WTC11 (cell line): ENCODE measurements around the gene SMIM26. TPM values are rescaled to one million over a fixed set of nuclear protein-coding genes. Genes with fewer than 3 reads are reported as not detected.

ENCODE experiments used
- ATAC-seq: fragments of 200-7000 bp; cut with Tn5 transposase; 2 replicates; pipeline ENCODE4 v1.10.0; 2021; ENCODE audit warnings: mild to moderate bottlenecking, moderate library complexity
- CTCF ChIA-PET: fragments of 300-600 bp; sonication (Branson Sonifier 250); formaldehyde crosslinking; loops from one replicate; lab custom pipeline; 2021; ENCODE audit warnings: antibody characterized with exemption; lab: Charles Lee
- POLR2A ChIA-PET: fragments of 350-600 bp; sonication (Branson Sonifier 250); formaldehyde crosslinking; loops from one replicate; lab custom pipeline; 2021; ENCODE audit warnings: antibody characterized with exemption; lab: Charles Lee
- DNase-seq: peaks from one replicate; pipeline ENCODE4 v3.0.0; 2021; ENCODE audit warnings: low spot score
- H3K27ac Mint-ChIP-seq: 2 replicates; pipeline ENCODE4 v1.8.0; 2021; ENCODE audit warnings: mixed read lengths
- H3K27me3 Mint-ChIP-seq: 2 replicates; pipeline ENCODE4 v1.8.0; 2021; ENCODE audit warnings: low read depth, mild to moderate bottlenecking, moderate library complexity, mixed read lengths
- H3K36me3 Mint-ChIP-seq: 2 replicates; pipeline ENCODE4 v1.8.0; 2021; ENCODE audit warnings: mixed read lengths
- H3K4me1 Mint-ChIP-seq: 2 replicates; pipeline ENCODE4 v1.8.0; 2022; ENCODE audit warnings: mixed read lengths
- H3K4me3 Mint-ChIP-seq: 2 replicates; pipeline ENCODE4 v1.8.0; 2021; ENCODE audit warnings: mild to moderate bottlenecking, moderate library complexity, mixed read lengths
- H3K9me3 Mint-ChIP-seq: 2 replicates; pipeline ENCODE4 v1.8.0; 2021; ENCODE audit warnings: mixed read lengths
- ATF1 ChIP-seq: sonication (generic); formaldehyde crosslinking; IDR thresholded peaks from 2 replicates; pipeline ENCODE4 v1.8.1; 2023; ENCODE audit warnings: mild to moderate bottlenecking, moderate library complexity, missing genetic modification reagents
- CBFB ChIP-seq: sonication (generic); formaldehyde crosslinking; IDR thresholded peaks from 2 replicates; pipeline ENCODE4 v1.8.1; 2022; ENCODE audit warnings: mild to moderate bottlenecking, low read depth, missing genetic modification reagents
- CREB1 ChIP-seq: sonication (generic); formaldehyde crosslinking; IDR thresholded peaks from 2 replicates; pipeline ENCODE4 v1.8.0; 2023; ENCODE audit warnings: mild to moderate bottlenecking, missing genetic modification reagents
- CREM ChIP-seq: sonication (generic); formaldehyde crosslinking; IDR thresholded peaks from 2 replicates; pipeline ENCODE4 v1.8.1; 2022; ENCODE audit warnings: mild to moderate bottlenecking, missing genetic modification reagents, moderate library complexity
- EMX1 ChIP-seq: fragments of 250-450 bp; sonication (Bioruptor Pico); IDR thresholded peaks from 2 replicates; pipeline ENCODE4 v1.8.0; 2021; ENCODE audit warnings: mild to moderate bottlenecking
- ETV6 ChIP-seq: sonication (generic); formaldehyde crosslinking; IDR thresholded peaks from 2 replicates; pipeline ENCODE4 v1.8.1; 2022; ENCODE audit warnings: mild to moderate bottlenecking, missing genetic modification reagents
- FOXJ3 ChIP-seq: sonication (generic); formaldehyde crosslinking; IDR thresholded peaks from 2 replicates; pipeline ENCODE4 v1.9.0; 2021; ENCODE audit warnings: missing genetic modification reagents, mild to moderate bottlenecking, borderline replicate concordance
- FOXP1 ChIP-seq: sonication (generic); formaldehyde crosslinking; IDR thresholded peaks from 2 replicates; pipeline ENCODE4 v1.8.0; 2022; ENCODE audit warnings: missing genetic modification reagents, mild to moderate bottlenecking, moderate library complexity, borderline replicate concordance
- GABPB1 ChIP-seq: sonication (generic); formaldehyde crosslinking; IDR thresholded peaks from 2 replicates; pipeline ENCODE4 v1.8.1; 2023; ENCODE audit warnings: mild to moderate bottlenecking, missing genetic modification reagents
- GRHL2 ChIP-seq: fragments of 250-450 bp; sonication (Bioruptor Pico); IDR thresholded peaks from 2 replicates; pipeline ENCODE4 v1.8.0; 2022; ENCODE audit warnings: mild to moderate bottlenecking, moderate library complexity; ENCODE audit not compliant: insufficient replicate concordance, severe bottlenecking
- HMGA2 ChIP-seq: fragments of 250-450 bp; sonication (Bioruptor Pico); IDR thresholded peaks from 2 replicates; pipeline ENCODE4 v1.4.0; 2021; ENCODE audit warnings: mild to moderate bottlenecking, moderate library complexity
- IRF2 ChIP-seq: sonication (generic); formaldehyde crosslinking; IDR thresholded peaks from 2 replicates; pipeline ENCODE4 v1.8.0; 2022; ENCODE audit warnings: low read depth, missing genetic modification reagents, borderline replicate concordance
- MYBL2 ChIP-seq: sonication (generic); formaldehyde crosslinking; IDR thresholded peaks from 2 replicates; pipeline ENCODE4 v1.8.1; 2023; ENCODE audit warnings: mild to moderate bottlenecking, moderate library complexity, missing genetic modification reagents
- NFYB ChIP-seq: sonication (generic); formaldehyde crosslinking; conservative IDR thresholded peaks from 2 replicates; pipeline ENCODE4 v1.8.0; 2022; ENCODE audit warnings: low read depth, missing genetic modification reagents
- NR1H2 ChIP-seq: sonication (generic); formaldehyde crosslinking; IDR thresholded peaks from 2 replicates; pipeline ENCODE4 v1.9.0; 2021; ENCODE audit warnings: mild to moderate bottlenecking, moderate library complexity, missing genetic modification reagents
- NR3C1 ChIP-seq: sonication (generic); formaldehyde crosslinking; conservative IDR thresholded peaks from 2 replicates; pipeline ENCODE4 v1.8.1; 2023; ENCODE audit warnings: low read depth, mild to moderate bottlenecking, missing genetic modification reagents
- SOX15 ChIP-seq: fragments of 250-450 bp; sonication (Bioruptor Pico); IDR thresholded peaks from 2 replicates; pipeline ENCODE4 v1.9.0; 2021; ENCODE audit warnings: mild to moderate bottlenecking
- SP1 ChIP-seq: sonication (generic); formaldehyde crosslinking; conservative IDR thresholded peaks from 2 replicates; pipeline ENCODE4 v1.8.1; 2022; ENCODE audit warnings: missing genetic modification reagents
- TEAD1 ChIP-seq: sonication (generic); formaldehyde crosslinking; IDR thresholded peaks from 2 replicates; pipeline ENCODE4 v1.8.0; 2022; ENCODE audit warnings: mild to moderate bottlenecking, missing genetic modification reagents
- ZBTB21 ChIP-seq: sonication (generic); formaldehyde crosslinking; IDR thresholded peaks from 2 replicates; pipeline ENCODE4 v1.8.1; 2023; ENCODE audit warnings: mild to moderate bottlenecking, missing genetic modification reagents, borderline replicate concordance
- ZNF396 ChIP-seq: fragments of 250-450 bp; sonication (Bioruptor Pico); IDR thresholded peaks from 2 replicates; pipeline ENCODE4 v1.8.0; 2021; ENCODE audit warnings: mild to moderate bottlenecking, moderate library complexity, borderline replicate concordance
- total RNA-seq: library from RNA; stranded (reverse); gene quantifications from 3 replicates; pipeline ENCODE4 v1.2.3, GENCODE V29; 2021
- TF ChIP-seq, protein P1 (sequence below): sonication (generic); formaldehyde crosslinking; IDR thresholded peaks from 2 replicates; pipeline ENCODE4 v1.8.1; 2022; ENCODE audit warnings: low read depth, missing genetic modification reagents, borderline replicate concordance
- TF ChIP-seq, protein P2 (sequence below): sonication (generic); formaldehyde crosslinking; IDR thresholded peaks from 2 replicates; pipeline ENCODE4 v1.8.1; 2022; ENCODE audit warnings: low read depth, mild to moderate bottlenecking, moderate library complexity, missing genetic modification reagents, borderline replicate concordance
- TF ChIP-seq, protein P3 (sequence below): sonication (generic); formaldehyde crosslinking; IDR thresholded peaks from 2 replicates; pipeline ENCODE4 v1.8.1; 2022; ENCODE audit warnings: mild to moderate bottlenecking, missing genetic modification reagents, moderate library complexity, borderline replicate concordance
- TF ChIP-seq, protein P4 (sequence below): sonication (generic); formaldehyde crosslinking; IDR thresholded peaks from 2 replicates; pipeline ENCODE4 v1.8.1; 2023; ENCODE audit warnings: mild to moderate bottlenecking, missing genetic modification reagents, moderate library complexity
- TF ChIP-seq, protein P5 (sequence below): sonication (generic); formaldehyde crosslinking; IDR thresholded peaks from 2 replicates; pipeline ENCODE4 v1.8.0; 2022; ENCODE audit warnings: missing genetic modification reagents
- TF ChIP-seq, protein P6 (sequence below): fragments of 250-450 bp; sonication (Bioruptor Pico); IDR thresholded peaks from 2 replicates; pipeline ENCODE4 v1.9.0; 2021; ENCODE audit warnings: mild to moderate bottlenecking
- TF ChIP-seq, protein P7 (sequence below): sonication (generic); formaldehyde crosslinking; conservative IDR thresholded peaks from 2 replicates; pipeline ENCODE4 v1.8.1; 2022; ENCODE audit warnings: mild to moderate bottlenecking, missing genetic modification reagents

The SMIM26 gene
- total RNA-seq, 1 experiment from 2014 or later = 71.9 TPM

DNA sequence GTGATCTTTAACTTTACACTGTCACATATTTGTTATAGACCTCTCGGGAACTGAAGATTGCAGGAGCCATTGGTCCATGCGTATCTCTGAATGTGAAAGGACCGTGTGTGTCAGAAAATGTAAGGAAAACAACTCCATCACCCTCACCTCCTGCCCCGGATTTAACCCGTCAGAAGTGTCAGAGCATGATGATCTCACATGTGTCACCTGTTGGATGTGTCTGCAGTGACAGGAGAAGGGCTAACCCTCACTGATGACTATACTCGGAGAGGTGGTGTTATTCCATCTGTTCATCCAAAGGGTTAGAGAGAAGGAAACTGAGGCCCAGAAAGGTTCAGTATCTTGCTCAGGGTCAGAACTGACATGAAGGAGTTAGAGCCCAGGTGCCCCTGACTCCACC, 34.6 kb upstream of the SMIM26 start:
- no peaks in the 10 kb centered on the region for H3K9me3 Mint-ChIP-seq
- H3K27ac Mint-ChIP-seq = no peak overlapping the region
- no peak overlapping the region for H3K4me3 Mint-ChIP-seq
- TF ChIP-seq IRF2 (no peak), NR1H2 (CRISPR knock-in tag) (no peak), MYBL2 (CRISPR knock-in tag) (no peak), FOXP1 (CRISPR knock-in tag) (no peak), GRHL2 (CRISPR knock-in tag) (no peak), CREM (CRISPR knock-in tag) (no peak), ZBTB21 (CRISPR knock-in tag) (no peak), NFYB (no peak), HMGA2 (CRISPR knock-in tag) (no peak), TEAD1 (no peak)
- TF ChIP-seq, protein P1, sequence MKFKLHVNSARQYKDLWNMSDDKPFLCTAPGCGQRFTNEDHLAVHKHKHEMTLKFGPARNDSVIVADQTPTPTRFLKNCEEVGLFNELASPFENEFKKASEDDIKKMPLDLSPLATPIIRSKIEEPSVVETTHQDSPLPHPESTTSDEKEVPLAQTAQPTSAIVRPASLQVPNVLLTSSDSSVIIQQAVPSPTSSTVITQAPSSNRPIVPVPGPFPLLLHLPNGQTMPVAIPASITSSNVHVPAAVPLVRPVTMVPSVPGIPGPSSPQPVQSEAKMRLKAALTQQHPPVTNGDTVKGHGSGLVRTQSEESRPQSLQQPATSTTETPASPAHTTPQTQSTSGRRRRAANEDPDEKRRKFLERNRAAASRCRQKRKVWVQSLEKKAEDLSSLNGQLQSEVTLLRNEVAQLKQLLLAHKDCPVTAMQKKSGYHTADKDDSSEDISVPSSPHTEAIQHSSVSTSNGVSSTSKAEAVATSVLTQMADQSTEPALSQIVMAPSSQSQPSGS = no peak
- TF ChIP-seq, protein P2, sequence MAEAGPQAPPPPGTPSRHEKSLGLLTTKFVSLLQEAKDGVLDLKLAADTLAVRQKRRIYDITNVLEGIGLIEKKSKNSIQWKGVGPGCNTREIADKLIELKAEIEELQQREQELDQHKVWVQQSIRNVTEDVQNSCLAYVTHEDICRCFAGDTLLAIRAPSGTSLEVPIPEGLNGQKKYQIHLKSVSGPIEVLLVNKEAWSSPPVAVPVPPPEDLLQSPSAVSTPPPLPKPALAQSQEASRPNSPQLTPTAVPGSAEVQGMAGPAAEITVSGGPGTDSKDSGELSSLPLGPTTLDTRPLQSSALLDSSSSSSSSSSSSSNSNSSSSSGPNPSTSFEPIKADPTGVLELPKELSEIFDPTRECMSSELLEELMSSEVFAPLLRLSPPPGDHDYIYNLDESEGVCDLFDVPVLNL = no peak
- TF ChIP-seq, protein P3, sequence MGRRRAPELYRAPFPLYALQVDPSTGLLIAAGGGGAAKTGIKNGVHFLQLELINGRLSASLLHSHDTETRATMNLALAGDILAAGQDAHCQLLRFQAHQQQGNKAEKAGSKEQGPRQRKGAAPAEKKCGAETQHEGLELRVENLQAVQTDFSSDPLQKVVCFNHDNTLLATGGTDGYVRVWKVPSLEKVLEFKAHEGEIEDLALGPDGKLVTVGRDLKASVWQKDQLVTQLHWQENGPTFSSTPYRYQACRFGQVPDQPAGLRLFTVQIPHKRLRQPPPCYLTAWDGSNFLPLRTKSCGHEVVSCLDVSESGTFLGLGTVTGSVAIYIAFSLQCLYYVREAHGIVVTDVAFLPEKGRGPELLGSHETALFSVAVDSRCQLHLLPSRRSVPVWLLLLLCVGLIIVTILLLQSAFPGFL (CRISPR knock-in tag) = no peak
- no peaks in the 10 kb centered on the region for H3K4me1 Mint-ChIP-seq
- DNase-seq = no peak
- ChIA-PET CTCF (no interaction called here), POLR2A (no interaction called here)
- peaks cover 84% of the 10 kb centered on the region for H3K36me3 Mint-ChIP-seq
- no peaks in the 10 kb centered on the region for H3K27me3 Mint-ChIP-seq
- no peak for ATAC-seq

DNA sequence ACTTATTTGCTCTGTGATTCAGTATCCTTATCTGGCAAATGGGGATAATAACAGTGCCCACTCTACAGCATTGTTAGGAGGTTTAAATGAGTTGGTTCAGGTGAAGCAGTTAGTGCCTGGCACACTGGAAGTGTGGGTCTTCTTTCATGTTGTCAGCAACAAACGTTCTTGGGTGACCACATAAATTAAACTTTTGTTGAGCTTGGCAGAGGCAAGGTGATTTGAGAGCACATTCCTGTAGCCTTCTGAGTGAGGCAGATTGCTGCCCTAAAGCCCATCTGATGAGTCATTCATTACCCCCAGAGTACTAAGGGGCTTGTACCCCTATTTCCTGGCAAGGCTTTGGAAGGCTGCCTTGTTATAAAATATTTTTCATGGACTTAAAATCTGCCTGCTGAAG, 33.7 kb upstream of the SMIM26 start:
- no peak overlapping the region for H3K27ac Mint-ChIP-seq
- CTCF ChIA-PET = no interaction called here

More for the DNA sequence above, 33.7 kb upstream of the SMIM26 start:
- Mint-ChIP-seq H3K4me3 (no peak overlapping the region), H3K36me3 (peaks cover 81% of the 10 kb centered on the region), H3K27me3 (no peaks in the 10 kb centered on the region), H3K4me1 (no peaks in the 10 kb centered on the region), H3K9me3 (no peaks in the 10 kb centered on the region)
- DNase-seq (no peak), ATAC-seq (no peak)
- POLR2A ChIA-PET = no interaction called here
- TF ChIP-seq, protein P4, sequence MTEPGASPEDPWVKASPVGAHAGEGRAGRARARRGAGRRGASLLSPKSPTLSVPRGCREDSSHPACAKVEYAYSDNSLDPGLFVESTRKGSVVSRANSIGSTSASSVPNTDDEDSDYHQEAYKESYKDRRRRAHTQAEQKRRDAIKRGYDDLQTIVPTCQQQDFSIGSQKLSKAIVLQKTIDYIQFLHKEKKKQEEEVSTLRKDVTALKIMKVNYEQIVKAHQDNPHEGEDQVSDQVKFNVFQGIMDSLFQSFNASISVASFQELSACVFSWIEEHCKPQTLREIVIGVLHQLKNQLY (CRISPR knock-in tag) = no peak
- TF ChIP-seq SOX15 (CRISPR knock-in tag) (no peak), HMGA2 (CRISPR knock-in tag) (no peak), ETV6 (CRISPR knock-in tag) (no peak), NFYB (no peak), CBFB (CRISPR knock-in tag) (no peak), ATF1 (CRISPR knock-in tag) (no peak), EMX1 (CRISPR knock-in tag) (no peak), SP1 (CRISPR knock-in tag) (no peak), NR3C1 (CRISPR knock-in tag) (no peak), CREB1 (no peak), ZNF396 (CRISPR knock-in tag) (no peak), FOXJ3 (no peak), GABPB1 (CRISPR knock-in tag) (no peak)
- TF ChIP-seq, protein P5, sequence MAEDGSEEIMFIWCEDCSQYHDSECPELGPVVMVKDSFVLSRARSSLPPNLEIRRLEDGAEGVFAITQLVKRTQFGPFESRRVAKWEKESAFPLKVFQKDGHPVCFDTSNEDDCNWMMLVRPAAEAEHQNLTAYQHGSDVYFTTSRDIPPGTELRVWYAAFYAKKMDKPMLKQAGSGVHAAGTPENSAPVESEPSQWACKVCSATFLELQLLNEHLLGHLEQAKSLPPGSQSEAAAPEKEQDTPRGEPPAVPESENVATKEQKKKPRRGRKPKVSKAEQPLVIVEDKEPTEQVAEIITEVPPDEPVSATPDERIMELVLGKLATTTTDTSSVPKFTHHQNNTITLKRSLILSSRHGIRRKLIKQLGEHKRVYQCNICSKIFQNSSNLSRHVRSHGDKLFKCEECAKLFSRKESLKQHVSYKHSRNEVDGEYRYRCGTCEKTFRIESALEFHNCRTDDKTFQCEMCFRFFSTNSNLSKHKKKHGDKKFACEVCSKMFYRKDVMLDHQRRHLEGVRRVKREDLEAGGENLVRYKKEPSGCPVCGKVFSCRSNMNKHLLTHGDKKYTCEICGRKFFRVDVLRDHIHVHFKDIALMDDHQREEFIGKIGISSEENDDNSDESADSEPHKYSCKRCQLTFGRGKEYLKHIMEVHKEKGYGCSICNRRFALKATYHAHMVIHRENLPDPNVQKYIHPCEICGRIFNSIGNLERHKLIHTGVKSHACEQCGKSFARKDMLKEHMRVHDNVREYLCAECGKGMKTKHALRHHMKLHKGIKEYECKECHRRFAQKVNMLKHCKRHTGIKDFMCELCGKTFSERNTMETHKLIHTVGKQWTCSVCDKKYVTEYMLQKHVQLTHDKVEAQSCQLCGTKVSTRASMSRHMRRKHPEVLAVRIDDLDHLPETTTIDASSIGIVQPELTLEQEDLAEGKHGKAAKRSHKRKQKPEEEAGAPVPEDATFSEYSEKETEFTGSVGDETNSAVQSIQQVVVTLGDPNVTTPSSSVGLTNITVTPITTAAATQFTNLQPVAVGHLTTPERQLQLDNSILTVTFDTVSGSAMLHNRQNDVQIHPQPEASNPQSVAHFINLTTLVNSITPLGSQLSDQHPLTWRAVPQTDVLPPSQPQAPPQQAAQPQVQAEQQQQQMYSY (CRISPR knock-in tag) = no peak
- TF ChIP-seq, protein P6, sequence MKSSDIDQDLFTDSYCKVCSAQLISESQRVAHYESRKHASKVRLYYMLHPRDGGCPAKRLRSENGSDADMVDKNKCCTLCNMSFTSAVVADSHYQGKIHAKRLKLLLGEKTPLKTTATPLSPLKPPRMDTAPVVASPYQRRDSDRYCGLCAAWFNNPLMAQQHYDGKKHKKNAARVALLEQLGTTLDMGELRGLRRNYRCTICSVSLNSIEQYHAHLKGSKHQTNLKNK = no peak
- TF ChIP-seq, protein P7, sequence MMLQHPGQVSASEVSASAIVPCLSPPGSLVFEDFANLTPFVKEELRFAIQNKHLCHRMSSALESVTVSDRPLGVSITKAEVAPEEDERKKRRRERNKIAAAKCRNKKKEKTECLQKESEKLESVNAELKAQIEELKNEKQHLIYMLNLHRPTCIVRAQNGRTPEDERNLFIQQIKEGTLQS = no peak
- TF ChIP-seq, all 79 proteins: peak for 0
